CD4-positive, alpha-beta T cell treated with Interleukin-17A for 1 hour (primary cell): ENCODE results near the gene RGMB.
"Not testable (repeated sequence)": the region's sequence is repeated elsewhere in the genome, so short reads cannot be mapped to it uniquely, and the experiment has no call there.

ENCODE experiments used
- DNase-seq: peaks from one replicate; pipeline ENCODE4 v3.0.0-alpha.2; 2020

Gene RGMB

GRCh38 chr5:98773464-98774191, at the start of gene RGMB:
Gene RGMB, plus strand, starts transcription at chr5:98773663. Its CDS starts 408 bp downstream, at chr5:98774071.
- peak; percentile 92 for DNase-seq

- DNase-seq = no peak
These were observed 47.2 kb upstream of the RGMB start for GRCh38 chr5:98726258-98726657.

- DNase-seq = no peak
These were observed 45.8 kb upstream of the RGMB start for GRCh38 chr5:98727686-98728085.

- DNase-seq = no peak
These were observed 38.8 kb upstream of the RGMB start for GRCh38 chr5:98734646-98735045.

- no peak for DNase-seq
These were observed 37.5 kb upstream of the RGMB start for GRCh38 chr5:98735806-98736507.

GRCh38 chr5:98736753-98737152, 36.7 kb upstream of the RGMB start:
- no peak for DNase-seq

GRCh38 chr5:98737441-98737840, 36.0 kb upstream of the RGMB start:
- not testable (repeated sequence) for DNase-seq

- not testable (repeated sequence) for DNase-seq
These were observed 34.8 kb upstream of the RGMB start for GRCh38 chr5:98738481-98739149.

- DNase-seq = no peak
These were observed 31.5 kb upstream of the RGMB start for GRCh38 chr5:98741926-98742325.

GRCh38 chr5:98742396-98743073, 30.9 kb upstream of the RGMB start:
- DNase-seq = no peak

GRCh38 chr5:98748259-98748658, 25.2 kb upstream of the RGMB start:
- DNase-seq = not testable (repeated sequence)

- no peak for DNase-seq
These were observed 24.4 kb upstream of the RGMB start for GRCh38 chr5:98749046-98749445.

GRCh38 chr5:98750693-98751092, 22.8 kb upstream of the RGMB start:
- DNase-seq = no peak

GRCh38 chr5:98752331-98752730, 21.1 kb upstream of the RGMB start:
- DNase-seq = not testable (repeated sequence)

GRCh38 chr5:98752801-98753200, 20.7 kb upstream of the RGMB start:
- DNase-seq = not testable (repeated sequence)

GRCh38 chr5:98753507-98753906, 20.0 kb upstream of the RGMB start:
- no peak for DNase-seq

GRCh38 chr5:98755406-98755805, 18.1 kb upstream of the RGMB start:
- no peak for DNase-seq

GRCh38 chr5:98757978-98758377, 15.5 kb upstream of the RGMB start:
- no peak for DNase-seq

- DNase-seq = no peak
These were observed 10.3 kb upstream of the RGMB start for GRCh38 chr5:98763001-98763630.

GRCh38 chr5:98765815-98766214, 7.6 kb upstream of the RGMB start:
- DNase-seq = no peak

GRCh38 chr5:98767581-98767980, 5.9 kb upstream of the RGMB start:
- DNase-seq = no peak

GRCh38 chr5:98768160-98768959, 5.1 kb upstream of the RGMB start:
- DNase-seq = peak; percentile 51
